ENCODE measurements around the gene ASL.
A peak's percentile ranks its signal among the peaks of the same experiment; 100 is the strongest.
"Not testable (repeated sequence)": the region's sequence is repeated elsewhere in the genome, so short reads cannot be mapped to it uniquely, and the experiment has no call there.

ASL gene

GRCh38 chr7:66075590-66076461 lies at the start of gene ASL:
TSS of gene ASL (plus strand) at chr7:66075819. CDS start at chr7:66076082, 263 bp downstream.
- DNase-seq (ENCODE audit: low spot score): peak; percentile 85

DNA sequence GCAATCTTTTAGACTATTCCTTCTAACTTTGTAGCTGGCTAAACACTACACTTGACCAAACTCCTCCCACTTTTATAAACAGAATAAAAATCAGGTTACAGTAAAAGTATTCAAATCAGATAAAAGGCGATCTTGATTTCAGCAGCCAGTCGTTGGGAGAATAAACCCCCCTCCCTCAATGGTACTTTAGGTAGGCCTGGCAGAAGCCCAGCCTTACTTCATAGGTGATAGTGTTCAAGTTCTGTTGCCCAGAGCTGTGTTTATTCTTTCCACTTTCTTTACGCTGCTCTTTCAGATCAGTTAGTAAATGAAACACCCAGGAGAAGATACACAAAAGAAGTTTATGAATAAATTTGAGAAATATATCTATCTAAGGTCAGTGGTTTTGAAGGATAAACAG lies 47.3 kb upstream of the ASL start:
- DNase-seq (ENCODE audit: low spot score): not testable (repeated sequence)

DNA sequence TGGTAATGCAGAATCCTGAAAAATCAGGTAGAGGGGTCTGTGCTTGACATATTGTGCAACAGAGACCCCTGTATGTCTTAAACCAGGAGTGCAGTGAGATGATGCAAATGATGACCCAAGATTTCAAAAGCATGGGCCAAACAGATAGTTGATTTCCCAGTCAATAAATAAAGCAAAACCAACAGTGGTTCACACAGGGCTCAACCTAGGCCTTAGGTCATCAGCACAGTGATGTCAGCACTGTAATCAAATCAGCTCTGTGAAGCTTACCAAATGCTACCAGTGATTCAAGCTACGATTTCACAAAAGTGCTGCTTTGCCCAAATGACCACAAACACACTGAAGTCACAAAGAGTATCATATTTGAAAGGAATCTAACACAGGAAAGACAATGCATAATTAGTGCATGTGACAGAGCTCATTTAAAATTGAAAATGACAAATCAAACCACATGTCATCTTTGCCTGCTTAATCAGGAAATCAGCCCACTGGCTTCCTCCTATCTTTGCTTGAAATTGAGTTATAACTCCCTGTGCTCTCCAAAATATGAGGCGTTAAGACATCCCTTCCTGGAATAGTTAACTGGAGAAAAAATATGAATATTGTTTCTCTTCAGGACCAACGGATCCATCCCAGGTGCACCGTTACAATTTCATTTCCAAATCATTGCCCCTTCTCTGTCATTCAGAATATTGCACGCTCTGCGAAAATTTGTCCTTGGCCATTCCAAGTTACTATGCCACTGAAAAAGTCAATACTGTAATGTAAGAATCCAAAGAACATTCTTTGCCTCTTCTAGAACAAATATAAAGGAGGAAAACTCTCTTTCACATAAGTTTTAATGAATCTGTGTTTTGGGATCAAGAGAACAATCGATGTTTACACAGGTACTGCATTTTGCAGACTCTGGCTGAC lies 41.9 kb upstream of the ASL start:
- DNase-seq (ENCODE audit: low spot score): no peak

DNA sequence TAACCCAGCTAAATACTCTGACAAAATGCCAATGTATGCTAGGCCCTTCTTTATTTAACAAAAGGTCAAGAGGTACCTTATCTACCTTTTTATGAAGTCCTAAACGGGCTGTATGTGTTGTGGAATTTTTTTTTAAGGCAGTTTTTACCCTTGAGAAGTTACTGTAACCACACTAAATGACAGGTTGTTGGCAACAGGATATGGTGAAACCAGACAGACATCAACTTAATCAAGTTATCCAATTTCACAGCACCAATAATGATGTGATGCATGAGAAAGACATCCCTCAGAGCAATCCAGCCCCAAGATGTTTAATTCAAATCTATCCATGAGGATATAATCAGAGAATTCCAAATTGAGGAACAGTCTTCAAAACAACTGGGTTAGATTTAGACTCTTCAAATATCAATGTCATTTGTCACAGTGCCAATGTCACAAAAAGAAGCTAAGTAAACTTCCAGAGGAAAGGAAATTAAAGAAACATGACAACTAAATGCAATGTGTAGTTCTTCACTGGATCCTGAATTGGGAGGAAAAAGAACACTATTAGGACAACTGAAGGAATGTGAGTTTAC lies 41.1 kb upstream of the ASL start:
- DNase-seq (ENCODE audit: low spot score): not testable (repeated sequence)

DNA sequence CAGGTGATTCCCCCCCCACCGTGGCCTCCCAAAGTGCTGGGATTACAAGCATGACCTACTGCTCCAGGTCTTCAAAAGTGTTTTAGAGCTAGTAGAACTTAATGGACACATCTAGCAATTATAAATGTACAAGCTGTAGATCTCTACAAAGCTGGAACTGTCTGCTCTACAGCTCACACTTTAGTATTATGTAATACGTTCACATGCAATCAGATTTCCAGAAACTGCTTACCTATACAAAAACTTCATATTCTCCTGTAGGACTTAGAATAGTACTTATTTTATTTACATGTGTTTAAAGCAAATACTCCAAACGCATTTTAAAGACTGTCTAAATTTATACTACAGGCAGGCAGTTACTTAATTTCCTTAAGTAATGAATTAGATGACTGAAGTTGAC lies 39.2 kb upstream of the ASL start:
- no peak for DNase-seq (ENCODE audit: low spot score)

DNA sequence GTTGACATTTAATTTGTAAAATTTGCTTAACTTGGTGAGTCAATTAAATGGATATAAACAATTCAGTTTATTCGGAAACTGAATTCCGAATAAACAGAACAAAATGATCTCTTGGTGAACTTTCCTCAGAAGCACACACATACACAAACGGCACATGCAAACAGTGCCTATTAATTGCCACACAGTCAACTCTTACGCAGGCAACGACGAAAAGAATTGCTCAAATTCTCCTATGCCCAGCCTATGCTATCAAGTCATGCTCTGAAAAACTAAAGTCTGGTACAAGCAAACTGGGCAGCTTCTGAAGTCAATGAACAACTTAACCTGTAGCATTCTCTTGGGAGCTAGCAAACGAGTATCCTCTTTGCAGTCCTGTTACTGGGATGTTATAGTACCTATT lies 38.8 kb upstream of the ASL start:
- no peak for DNase-seq (ENCODE audit: low spot score)

- DNase-seq (ENCODE audit: low spot score): no peak
These were observed 36.4 kb upstream of the ASL start for GRCh38 chr7:66039094-66039670.

DNA sequence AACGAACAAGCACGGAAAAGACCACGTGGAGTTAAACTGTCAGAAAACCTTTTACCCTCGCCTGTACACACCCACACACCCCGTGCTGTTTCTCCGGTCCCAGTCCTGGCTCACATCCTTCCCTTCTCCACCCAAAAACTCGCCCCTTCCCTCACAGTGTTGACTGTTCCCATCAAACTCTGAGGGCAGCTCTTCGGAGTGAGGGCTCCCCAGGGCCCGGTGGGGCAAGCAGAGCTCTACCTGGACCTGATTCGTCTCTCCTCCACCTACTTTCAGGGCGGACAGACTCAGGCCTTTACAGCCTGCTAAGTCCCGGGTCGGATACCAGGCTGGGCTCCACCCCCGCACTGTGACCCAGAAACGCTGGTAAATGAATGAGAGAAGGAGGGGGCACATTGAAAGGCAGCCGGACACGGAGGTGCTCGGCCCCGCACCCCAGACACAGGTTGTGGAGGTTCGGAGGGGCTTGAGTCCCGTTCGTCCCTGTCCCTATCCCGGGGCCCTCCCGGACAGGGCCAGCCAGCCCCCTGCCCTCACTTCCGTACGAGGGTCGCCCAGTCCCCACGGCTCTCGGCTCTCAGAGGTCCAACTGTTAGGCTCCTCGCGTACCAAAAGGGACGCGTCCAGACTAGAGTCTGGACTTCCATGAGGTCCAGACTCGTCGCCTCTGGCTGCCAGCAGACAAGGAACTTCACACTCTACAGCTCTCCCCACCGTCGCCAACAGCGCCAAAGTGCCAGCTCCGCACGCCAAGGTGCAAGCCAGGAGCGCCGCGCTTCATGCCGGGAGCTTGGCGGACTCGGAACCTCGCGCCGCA lies 31.7 kb upstream of the ASL start:
- DNase-seq (ENCODE audit: low spot score): peak; percentile 12

DNA sequence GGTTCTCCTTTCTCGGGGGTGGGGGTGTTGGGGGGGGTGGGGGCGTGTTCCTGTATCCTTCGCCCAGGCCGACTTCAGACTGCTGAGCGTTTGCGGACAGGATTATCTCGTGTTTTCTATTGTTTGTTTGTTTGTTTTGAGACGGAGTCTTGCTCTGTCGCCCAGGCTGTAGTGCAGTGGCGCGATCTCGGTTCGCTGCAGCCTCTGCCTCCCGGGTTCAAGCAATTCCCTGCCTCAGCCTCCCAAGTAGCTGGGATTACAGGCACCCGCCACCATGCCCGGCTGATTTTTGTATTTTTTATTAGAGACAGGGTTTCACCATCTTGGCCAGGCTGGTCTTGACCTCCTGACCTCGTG lies 31.1 kb upstream of the ASL start:
- not testable (repeated sequence) for DNase-seq (ENCODE audit: low spot score)

DNA sequence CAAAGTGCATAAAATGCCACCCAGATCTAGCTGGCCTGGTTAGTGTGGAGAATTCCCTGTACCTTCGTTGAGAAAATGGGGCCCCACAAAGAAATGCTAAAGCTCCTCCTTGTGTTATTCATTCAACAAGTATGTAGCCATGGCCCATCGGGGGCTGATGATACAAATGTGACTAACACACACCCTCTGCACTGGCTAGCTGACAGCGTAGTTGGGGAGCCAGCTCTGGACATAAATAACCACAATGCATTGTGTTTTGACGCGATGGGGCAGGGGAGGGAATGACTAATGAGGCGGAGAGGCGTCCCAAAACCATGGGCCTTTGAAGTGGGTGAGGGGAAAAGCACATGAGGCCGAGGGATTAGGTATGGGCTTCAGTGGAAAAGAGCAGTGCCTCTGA lies 28.2 kb upstream of the ASL start:
- DNase-seq (ENCODE audit: low spot score): no peak

DNA sequence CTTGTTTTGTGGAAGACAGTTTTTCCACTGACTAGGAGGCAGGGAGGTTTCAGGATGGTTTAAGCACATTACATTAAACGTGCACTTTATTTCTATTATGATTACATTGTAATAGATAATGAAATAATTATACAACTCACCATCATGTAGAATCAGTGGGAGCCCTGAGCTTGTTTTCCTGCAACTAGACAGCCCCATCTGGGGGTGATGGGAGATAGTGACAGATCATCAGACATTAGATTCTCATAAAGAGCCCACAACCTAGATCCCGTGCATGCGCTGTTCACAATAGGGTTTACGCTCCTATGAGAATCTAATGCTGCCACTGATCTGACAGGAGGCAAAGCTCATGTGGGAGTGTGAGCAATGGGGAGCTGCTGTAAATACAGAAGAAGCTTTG lies 25.7 kb upstream of the ASL start:
- not testable (repeated sequence) for DNase-seq (ENCODE audit: low spot score)

GRCh38 chr7:66050337-66050957 lies 25.2 kb upstream of the ASL start:
- DNase-seq (ENCODE audit: low spot score): no peak

GRCh38 chr7:66050990-66051448 lies 24.6 kb upstream of the ASL start:
- no peak for DNase-seq (ENCODE audit: low spot score)

DNA sequence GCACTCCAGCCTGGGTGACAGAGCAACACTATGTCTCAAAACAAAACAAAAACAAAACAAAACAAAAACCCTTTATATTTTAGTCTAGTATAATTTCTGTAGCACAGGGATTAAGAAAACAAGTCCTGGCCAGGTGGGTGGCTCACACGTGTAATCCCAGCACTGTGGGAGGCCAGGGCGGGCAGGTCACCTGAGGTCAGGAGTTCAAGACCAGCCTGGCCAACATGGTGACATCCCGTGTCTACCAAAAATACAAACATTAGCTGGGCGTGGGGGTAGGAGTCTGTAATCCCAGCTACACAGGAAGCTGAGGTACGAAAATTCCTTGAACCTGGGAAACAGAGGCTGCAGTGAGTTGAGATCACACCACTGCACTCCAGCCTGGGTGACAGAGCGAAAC lies 23.2 kb upstream of the ASL start:
- no peak for DNase-seq (ENCODE audit: low spot score)

DNA sequence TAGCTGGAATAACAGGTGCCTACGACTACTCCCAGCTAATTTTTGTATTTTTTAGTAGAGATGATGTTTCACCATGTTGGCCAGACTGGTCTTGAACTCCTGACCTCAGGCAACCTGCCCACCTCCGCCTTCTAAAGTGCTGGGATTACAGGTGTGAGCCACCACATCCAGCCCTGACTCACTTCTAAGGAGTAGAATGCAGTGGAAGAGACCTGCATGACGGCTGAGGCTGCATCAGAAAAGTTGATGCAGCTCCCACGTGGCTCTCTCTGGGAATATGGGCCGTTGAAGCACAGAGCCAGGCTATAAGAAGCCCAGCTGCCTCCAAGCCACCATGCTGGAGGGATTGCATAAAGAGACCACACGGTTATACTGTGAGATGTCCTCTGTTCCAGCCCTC lies 21.6 kb upstream of the ASL start:
- no peak for DNase-seq (ENCODE audit: low spot score)

DNA sequence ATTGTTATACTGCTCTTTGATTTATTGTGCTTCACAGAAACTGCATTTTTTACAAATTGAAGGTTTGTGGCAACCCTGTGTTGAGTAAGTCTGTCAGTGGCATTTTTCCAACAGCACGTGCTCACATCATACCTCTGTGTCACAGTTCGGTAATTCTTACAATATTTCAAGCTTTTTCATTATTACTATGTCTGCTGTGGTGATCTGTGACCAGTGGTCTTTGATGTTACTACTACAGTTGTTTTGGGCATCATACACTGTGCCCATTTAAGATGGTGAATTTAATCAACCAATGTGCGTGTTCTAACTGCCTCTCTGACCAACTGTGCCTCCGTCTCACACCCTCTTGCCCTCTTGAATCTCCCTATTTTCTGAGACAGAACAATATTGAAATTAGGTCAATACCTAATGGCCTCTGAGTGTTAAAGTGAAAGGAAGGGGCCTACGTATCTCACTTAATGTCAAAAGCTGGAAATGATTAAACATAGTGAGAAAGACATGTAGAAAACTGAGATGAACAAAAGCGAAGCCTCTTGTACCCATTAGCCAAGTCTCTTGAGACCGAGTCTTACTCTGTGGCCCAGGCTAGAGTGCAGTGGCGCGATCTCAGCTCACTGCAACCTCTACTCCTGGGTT lies 20.2 kb upstream of the ASL start:
- no peak for DNase-seq (ENCODE audit: low spot score)

- DNase-seq (ENCODE audit: low spot score): no peak
These were observed 14.8 kb upstream of the ASL start for GRCh38 chr7:66060796-66061195.

- no peak for DNase-seq (ENCODE audit: low spot score)
These were observed 5.9 kb upstream of the ASL start for GRCh38 chr7:66069732-66070131.

DNA sequence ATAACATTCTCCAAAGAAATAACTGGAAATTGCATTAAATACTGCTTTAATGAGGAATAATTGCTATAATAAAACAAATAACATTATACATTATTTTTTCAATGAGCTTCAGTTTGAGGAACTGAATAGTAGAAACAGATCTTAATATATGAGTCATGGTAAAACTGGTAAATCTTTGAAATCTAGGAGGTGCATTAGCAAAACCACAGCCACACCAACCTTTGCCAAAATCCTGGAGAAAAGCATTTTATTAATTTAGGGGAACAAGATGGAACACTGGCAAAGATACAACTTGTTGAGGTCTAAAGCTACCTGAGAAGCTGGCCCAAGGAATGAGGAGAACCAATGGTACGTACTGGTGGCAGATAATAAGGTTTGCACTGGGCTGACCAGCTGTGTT lies 5.4 kb upstream of the ASL start:
- no peak for DNase-seq (ENCODE audit: low spot score)

- not testable (repeated sequence) for DNase-seq (ENCODE audit: low spot score)
These were observed 3.4 kb upstream of the ASL start for GRCh38 chr7:66072208-66072607.
